ENCODE results near the gene KAZN. TPM values are rescaled to one million over a fixed set of nuclear protein-coding genes. Genes with fewer than 3 reads are reported as not detected.

Gene KAZN
- polyA plus RNA-seq, 2 donors: 29.3 to 32.0 TPM

DNA sequence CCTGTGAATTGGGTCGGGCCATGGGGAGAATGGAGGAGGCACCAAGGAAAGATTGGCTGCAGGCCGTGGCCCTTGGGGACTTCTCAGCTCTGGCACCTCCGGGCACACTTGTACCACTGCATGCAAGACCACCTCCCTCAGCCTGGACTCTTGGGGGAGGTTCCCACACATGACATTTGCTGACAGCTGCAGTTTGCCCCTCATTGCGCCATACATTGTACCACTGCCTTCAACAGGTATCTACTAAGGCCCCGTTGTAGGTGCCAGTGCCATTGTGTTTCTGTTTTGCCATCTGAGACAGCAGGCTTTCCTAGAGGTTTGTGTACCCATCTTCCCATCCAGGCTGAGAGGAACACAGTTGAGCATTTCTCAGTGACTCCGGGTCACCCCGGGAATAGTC, 395.7 kb downstream of the KAZN start:
- WGBS, 2 donors: 88 to 91% methylated on average over 7 of the region's 7 CpGs

DNA sequence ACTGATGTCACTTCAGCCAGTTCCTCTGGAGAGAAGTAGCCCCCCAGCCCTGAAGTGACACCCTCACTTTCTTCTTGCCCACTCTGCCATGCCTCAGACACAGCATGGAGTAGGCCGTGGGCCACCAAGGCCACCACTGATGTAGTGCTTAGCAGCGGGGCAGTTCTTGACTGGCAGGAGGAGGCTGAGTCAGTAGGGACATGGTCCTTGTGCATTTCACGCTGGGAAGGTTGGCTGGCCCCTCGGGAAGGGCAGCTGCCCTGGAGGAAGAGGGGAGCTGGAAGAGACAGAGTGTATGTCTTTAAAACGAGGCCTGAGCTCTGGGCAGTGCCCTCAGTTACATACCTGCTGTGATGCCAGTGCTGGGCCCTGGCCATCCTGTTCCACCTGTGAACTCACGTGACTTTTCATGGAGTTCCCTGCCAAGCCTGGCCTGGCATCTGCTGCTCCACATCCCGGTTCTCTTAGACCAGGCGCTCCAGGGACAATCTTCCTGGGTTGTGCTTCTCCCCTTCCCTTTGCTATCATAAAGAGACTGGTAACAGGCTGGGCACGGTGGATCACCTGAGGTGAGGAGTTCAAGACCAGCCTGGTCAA, 396.5 kb downstream of the KAZN start:
- H3K27ac ChIP-seq (ENCODE audit: low read depth in 2 of 2, low read length in 1 of 2): peak overlapping the region in 1 of 2 donors; percentile 40
- WGBS, 2 donors: 68 to 69% methylated on average over 9 of the region's 9 CpGs

More for the DNA sequence above, 395.7 kb downstream of the KAZN start:
- H3K36me3 ChIP-seq (ENCODE audit: control insufficient read depth in 2 of 2, insufficient read depth in 2 of 2, low read length in 1 of 2): peaks cover 0 to 6% of the 10 kb centered on the region in 2 donors
- H3K4me3 ChIP-seq (ENCODE audit: low read depth in 1 of 2, low read length in 2 of 2): no peak overlapping the region
- no peaks in the 10 kb centered on the region for H3K9me3 ChIP-seq (ENCODE audit: control insufficient read depth in 2 of 2, insufficient read depth in 1 of 2, low read depth in 1 of 2, low read length in 1 of 2)
- no peaks in the 10 kb centered on the region for H3K27me3 ChIP-seq (ENCODE audit: control insufficient read depth in 1 of 2, insufficient read depth in 2 of 2, low read length in 2 of 2)
- H3K4me1 ChIP-seq (ENCODE audit: control insufficient read depth in 2 of 2, insufficient read depth in 2 of 2, low read length in 1 of 2): peaks cover 3 to 4% of the 10 kb centered on the region in 2 donors
- no peak overlapping the region for H3K27ac ChIP-seq (ENCODE audit: low read depth in 2 of 2, low read length in 1 of 2)

DNA sequence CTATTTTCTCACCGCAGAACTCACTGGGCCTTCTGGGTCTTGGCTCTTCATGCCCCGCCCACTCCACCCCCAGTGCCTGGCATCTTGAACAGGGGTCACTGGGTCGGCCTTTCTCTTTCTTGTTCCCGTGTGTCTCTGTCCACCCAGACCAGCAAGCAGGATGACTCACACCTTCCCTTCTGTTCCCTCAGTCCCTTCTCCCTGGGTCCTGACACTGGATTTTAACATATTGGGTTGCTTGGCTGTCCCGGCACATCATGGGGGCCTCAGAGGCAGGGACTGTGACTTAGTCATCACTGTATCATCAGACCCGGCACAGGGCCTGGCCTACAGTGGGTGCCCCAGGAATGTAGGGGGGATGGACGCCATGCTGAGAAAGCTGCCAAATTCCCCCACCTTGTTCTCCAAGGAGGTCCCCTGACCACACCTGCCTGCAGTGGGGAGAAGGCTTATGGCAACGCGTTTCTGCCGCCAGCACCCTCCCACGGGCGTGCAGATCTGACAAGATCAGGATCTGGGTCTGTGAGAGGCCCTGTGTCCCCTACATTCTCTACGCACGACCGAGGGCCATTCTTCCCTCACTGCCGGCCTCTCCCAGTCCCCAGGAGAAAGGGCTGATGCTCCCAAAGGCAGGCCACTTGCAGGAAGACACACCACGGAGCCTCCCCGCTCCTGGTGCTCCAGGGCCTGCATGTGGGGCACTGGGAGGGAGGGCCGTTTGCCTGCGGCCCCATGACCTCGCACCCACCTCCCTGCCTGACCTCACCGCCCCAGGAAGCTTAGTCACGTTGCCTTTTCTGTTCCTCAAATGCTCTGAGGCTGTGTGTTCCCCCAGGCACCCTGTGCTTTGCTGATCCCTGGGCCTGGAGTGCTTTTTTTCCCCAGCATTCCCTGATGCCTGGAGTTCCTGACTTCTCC, 397.9 kb downstream of the KAZN start:
- WGBS, 2 donors: 73 to 75% methylated on average over 23 of the region's 23 CpGs
- Histone ChIP-seq H3K36me3 (ENCODE audit: control insufficient read depth in 2 of 2, insufficient read depth in 2 of 2, low read length in 1 of 2) (peaks cover 0 to 4% of the 10 kb centered on the region in 2 donors), H3K27me3 (ENCODE audit: control insufficient read depth in 1 of 2, insufficient read depth in 2 of 2, low read length in 2 of 2) (no peaks in the 10 kb centered on the region), H3K9me3 (ENCODE audit: control insufficient read depth in 2 of 2, insufficient read depth in 1 of 2, low read depth in 1 of 2, low read length in 1 of 2) (no peaks in the 10 kb centered on the region), H3K4me3 (ENCODE audit: low read depth in 1 of 2, low read length in 2 of 2) (no peak overlapping the region), H3K4me1 (ENCODE audit: control insufficient read depth in 2 of 2, insufficient read depth in 2 of 2, low read length in 1 of 2) (peaks cover 3 to 4% of the 10 kb centered on the region in 2 donors), H3K27ac (ENCODE audit: low read depth in 2 of 2, low read length in 1 of 2) (peak overlapping the region in 1 of 2 donors; percentile 34)

More for the DNA sequence above, 396.5 kb downstream of the KAZN start:
- peaks cover 3 to 4% of the 10 kb centered on the region in 2 donors for H3K4me1 ChIP-seq (ENCODE audit: control insufficient read depth in 2 of 2, insufficient read depth in 2 of 2, low read length in 1 of 2)
- no peaks in the 10 kb centered on the region for H3K9me3 ChIP-seq (ENCODE audit: control insufficient read depth in 2 of 2, insufficient read depth in 1 of 2, low read depth in 1 of 2, low read length in 1 of 2)
- H3K36me3 ChIP-seq (ENCODE audit: control insufficient read depth in 2 of 2, insufficient read depth in 2 of 2, low read length in 1 of 2): peaks cover 0 to 4% of the 10 kb centered on the region in 2 donors
- H3K4me3 ChIP-seq (ENCODE audit: low read depth in 1 of 2, low read length in 2 of 2): no peak overlapping the region
- H3K27me3 ChIP-seq (ENCODE audit: control insufficient read depth in 1 of 2, insufficient read depth in 2 of 2, low read length in 2 of 2): no peaks in the 10 kb centered on the region

DNA sequence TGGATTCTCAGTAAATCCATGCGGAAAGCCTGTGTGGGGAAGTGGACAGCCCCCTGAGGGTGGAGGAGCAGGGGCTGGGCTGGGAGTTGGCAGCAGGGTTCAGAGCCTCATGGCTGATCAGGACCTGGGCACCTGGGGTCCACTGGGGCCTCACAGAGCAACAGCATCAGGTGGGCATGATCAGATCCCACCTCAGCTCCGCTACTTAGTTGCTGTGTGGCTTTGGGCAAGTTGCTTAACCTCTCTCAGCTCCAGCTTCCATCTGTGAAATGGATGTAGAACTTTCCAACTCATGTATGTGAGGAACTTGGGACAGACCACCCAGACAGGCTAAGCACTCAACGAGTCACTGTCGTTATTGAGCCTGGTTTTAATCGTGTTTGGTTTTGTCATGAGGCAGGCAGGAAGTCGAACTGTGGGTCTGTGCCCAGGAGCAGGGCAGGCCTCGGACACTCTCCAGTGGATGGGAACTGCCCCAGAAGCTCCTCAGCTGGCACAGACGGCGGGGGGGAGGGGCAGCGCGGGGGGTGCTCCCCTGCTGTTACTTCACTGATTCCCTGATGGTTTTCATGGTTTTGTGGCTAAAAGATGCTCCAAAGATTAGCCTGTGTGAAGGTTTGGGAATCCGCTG, 399.3 kb downstream of the KAZN start:
- Histone ChIP-seq H3K4me3 (ENCODE audit: low read depth in 1 of 2, low read length in 2 of 2) (no peak overlapping the region), H3K36me3 (ENCODE audit: control insufficient read depth in 2 of 2, insufficient read depth in 2 of 2, low read length in 1 of 2) (peaks cover 0 to 4% of the 10 kb centered on the region in 2 donors), H3K9me3 (ENCODE audit: control insufficient read depth in 2 of 2, insufficient read depth in 1 of 2, low read depth in 1 of 2, low read length in 1 of 2) (no peaks in the 10 kb centered on the region), H3K27ac (ENCODE audit: low read depth in 2 of 2, low read length in 1 of 2) (peak overlapping the region in 1 of 2 donors; percentile 36), H3K4me1 (ENCODE audit: control insufficient read depth in 2 of 2, insufficient read depth in 2 of 2, low read length in 1 of 2) (peaks cover 3 to 4% of the 10 kb centered on the region in 2 donors), H3K27me3 (ENCODE audit: control insufficient read depth in 1 of 2, insufficient read depth in 2 of 2, low read length in 2 of 2) (no peaks in the 10 kb centered on the region)
- 74 to 83% methylated on average over 12 of the region's 12 CpGs for WGBS, 2 donors

DNA sequence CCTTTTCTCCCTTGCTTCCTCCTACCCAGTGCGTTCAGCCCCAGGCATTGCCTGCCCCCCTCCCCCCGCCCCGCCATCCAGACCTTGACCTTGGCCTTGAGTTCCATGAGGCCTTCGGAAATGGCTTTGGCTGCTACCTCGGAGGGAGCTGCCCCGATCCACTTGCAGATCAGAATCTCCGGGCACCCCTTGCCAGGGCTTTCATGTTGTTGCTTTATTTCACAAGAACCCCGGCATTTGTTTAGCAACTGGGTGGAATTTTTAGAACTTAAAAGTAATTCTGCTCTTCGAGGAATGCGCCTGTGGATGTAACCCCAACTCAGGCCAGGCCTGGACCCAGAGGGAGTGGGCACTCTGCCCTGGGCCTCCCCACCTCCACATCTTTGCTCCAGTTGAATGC, 401.0 kb downstream of the KAZN start:
- Histone ChIP-seq H3K4me1 (ENCODE audit: control insufficient read depth in 2 of 2, insufficient read depth in 2 of 2, low read length in 1 of 2) (peaks cover 3 to 4% of the 10 kb centered on the region in 2 donors), H3K27ac (ENCODE audit: low read depth in 2 of 2, low read length in 1 of 2) (no peak overlapping the region), H3K9me3 (ENCODE audit: control insufficient read depth in 2 of 2, insufficient read depth in 1 of 2, low read depth in 1 of 2, low read length in 1 of 2) (no peaks in the 10 kb centered on the region), H3K27me3 (ENCODE audit: control insufficient read depth in 1 of 2, insufficient read depth in 2 of 2, low read length in 2 of 2) (no peaks in the 10 kb centered on the region), H3K36me3 (ENCODE audit: control insufficient read depth in 2 of 2, insufficient read depth in 2 of 2, low read length in 1 of 2) (peaks cover 0 to 4% of the 10 kb centered on the region in 2 donors), H3K4me3 (ENCODE audit: low read depth in 1 of 2, low read length in 2 of 2) (no peak overlapping the region)
- WGBS, 2 donors: 81 to 87% methylated on average over 10 of the region's 10 CpGs

DNA sequence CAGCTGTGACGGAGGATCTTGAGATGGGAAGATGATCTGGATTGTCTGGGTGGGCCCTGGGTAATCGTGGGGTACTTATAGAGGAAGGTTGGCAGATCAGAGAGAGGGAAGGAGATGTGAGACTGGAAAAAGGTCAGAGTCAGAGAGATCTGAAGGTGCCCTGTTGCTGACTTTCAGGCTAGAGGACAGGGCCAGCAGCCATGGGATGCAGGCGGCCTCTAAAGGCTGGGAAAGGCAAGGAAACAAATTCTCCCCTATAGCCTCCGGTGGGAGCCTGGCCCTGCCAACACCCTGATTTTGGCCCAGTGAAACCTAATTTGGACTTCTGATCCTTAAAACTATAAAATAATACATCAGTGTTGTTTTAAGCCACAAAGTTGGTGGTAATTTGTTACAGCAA, 401.5 kb downstream of the KAZN start:
- peak overlapping the region in 1 of 2 donors; percentile 34 for H3K27ac ChIP-seq (ENCODE audit: low read depth in 2 of 2, low read length in 1 of 2)
- no peaks in the 10 kb centered on the region for H3K9me3 ChIP-seq (ENCODE audit: control insufficient read depth in 2 of 2, insufficient read depth in 1 of 2, low read depth in 1 of 2, low read length in 1 of 2)
- peaks cover 0 to 1% of the 10 kb centered on the region in 2 donors for H3K36me3 ChIP-seq (ENCODE audit: control insufficient read depth in 2 of 2, insufficient read depth in 2 of 2, low read length in 1 of 2)
- 81 to 93% methylated on average over 4 of the region's 4 CpGs for WGBS, 2 donors
- no peaks in the 10 kb centered on the region for H3K27me3 ChIP-seq (ENCODE audit: control insufficient read depth in 1 of 2, insufficient read depth in 2 of 2, low read length in 2 of 2)
- no peak overlapping the region for H3K4me3 ChIP-seq (ENCODE audit: low read depth in 1 of 2, low read length in 2 of 2)
- H3K4me1 ChIP-seq (ENCODE audit: control insufficient read depth in 2 of 2, insufficient read depth in 2 of 2, low read length in 1 of 2): peaks cover under 1 to 3% of the 10 kb centered on the region in 2 donors

DNA sequence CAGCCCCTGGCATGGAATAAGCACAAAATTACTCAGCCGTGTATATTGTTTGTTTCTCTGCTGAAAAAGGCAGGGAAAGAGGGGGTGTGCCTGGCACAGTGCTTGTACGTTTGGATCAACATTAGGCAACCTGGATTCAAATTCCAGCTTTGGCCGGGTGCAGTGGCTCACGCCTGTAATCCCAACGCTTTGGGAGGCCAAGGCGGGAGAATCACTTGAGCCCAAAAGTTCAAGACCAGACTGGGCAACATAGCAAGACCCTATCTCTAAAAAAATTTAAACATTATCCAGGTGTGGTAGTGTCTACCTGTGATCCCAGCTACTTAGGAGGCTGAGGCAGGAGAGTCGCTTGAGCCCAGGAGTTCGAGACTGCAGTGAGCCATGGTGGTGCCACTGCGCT, 402.2 kb downstream of the KAZN start:
- no peak overlapping the region for H3K4me3 ChIP-seq (ENCODE audit: low read depth in 1 of 2, low read length in 2 of 2)
- 84 to 87% methylated on average over 9 of the region's 9 CpGs for WGBS, 2 donors
- peaks cover 0 to 1% of the 10 kb centered on the region in 2 donors for H3K36me3 ChIP-seq (ENCODE audit: control insufficient read depth in 2 of 2, insufficient read depth in 2 of 2, low read length in 1 of 2)
- peak overlapping the region in 1 of 2 donors; percentile 34 for H3K27ac ChIP-seq (ENCODE audit: low read depth in 2 of 2, low read length in 1 of 2)
- no peaks in the 10 kb centered on the region for H3K9me3 ChIP-seq (ENCODE audit: control insufficient read depth in 2 of 2, insufficient read depth in 1 of 2, low read depth in 1 of 2, low read length in 1 of 2)
- no peaks in the 10 kb centered on the region for H3K27me3 ChIP-seq (ENCODE audit: control insufficient read depth in 1 of 2, insufficient read depth in 2 of 2, low read length in 2 of 2)
- H3K4me1 ChIP-seq (ENCODE audit: control insufficient read depth in 2 of 2, insufficient read depth in 2 of 2, low read length in 1 of 2): peaks cover under 1 to 3% of the 10 kb centered on the region in 2 donors

DNA sequence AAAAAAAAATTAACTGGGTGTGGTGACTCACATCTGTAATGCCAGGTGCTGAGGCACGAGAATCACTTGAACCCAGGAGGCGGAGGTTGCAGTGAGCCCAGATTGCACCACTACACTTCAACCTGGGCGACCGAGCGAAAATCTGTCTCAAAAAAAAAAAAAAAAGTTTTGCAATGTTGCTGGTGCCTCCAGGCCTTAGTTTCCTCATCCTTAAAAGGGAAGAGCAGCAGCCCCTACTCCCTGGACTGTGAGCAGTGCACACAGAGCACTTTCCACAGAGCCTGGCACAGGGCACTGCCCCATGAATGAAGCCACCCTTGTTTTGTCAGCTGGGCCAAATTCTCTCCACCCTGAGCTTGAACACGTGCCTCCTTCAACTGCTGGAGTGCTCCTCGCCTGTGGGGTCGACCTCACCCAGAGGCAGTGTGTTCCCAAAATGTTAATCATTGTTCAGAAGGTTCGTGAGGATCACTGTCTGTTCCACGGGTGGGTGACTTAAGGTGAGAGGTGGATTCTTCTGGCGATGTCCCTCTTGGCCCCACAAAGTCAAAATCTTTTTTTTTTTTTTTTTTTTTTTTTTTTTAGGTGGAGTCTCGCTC, 402.9 kb downstream of the KAZN start:
- H3K9me3 ChIP-seq (ENCODE audit: control insufficient read depth in 2 of 2, insufficient read depth in 1 of 2, low read depth in 1 of 2, low read length in 1 of 2): no peaks in the 10 kb centered on the region
- H3K36me3 ChIP-seq (ENCODE audit: control insufficient read depth in 2 of 2, insufficient read depth in 2 of 2, low read length in 1 of 2): peaks cover 0 to 1% of the 10 kb centered on the region in 2 donors
- WGBS, 2 donors: 80 to 83% methylated on average over 11 to 12 of the region's 12 CpGs
- H3K27ac ChIP-seq (ENCODE audit: low read depth in 2 of 2, low read length in 1 of 2): peak overlapping the region in 1 of 2 donors; percentile 79
- H3K4me1 ChIP-seq (ENCODE audit: control insufficient read depth in 2 of 2, insufficient read depth in 2 of 2, low read length in 1 of 2): peaks cover 1 to 3% of the 10 kb centered on the region in 2 donors
- H3K4me3 ChIP-seq (ENCODE audit: low read depth in 1 of 2, low read length in 2 of 2): no peak overlapping the region
- H3K27me3 ChIP-seq (ENCODE audit: control insufficient read depth in 1 of 2, insufficient read depth in 2 of 2, low read length in 2 of 2): no peaks in the 10 kb centered on the region

DNA sequence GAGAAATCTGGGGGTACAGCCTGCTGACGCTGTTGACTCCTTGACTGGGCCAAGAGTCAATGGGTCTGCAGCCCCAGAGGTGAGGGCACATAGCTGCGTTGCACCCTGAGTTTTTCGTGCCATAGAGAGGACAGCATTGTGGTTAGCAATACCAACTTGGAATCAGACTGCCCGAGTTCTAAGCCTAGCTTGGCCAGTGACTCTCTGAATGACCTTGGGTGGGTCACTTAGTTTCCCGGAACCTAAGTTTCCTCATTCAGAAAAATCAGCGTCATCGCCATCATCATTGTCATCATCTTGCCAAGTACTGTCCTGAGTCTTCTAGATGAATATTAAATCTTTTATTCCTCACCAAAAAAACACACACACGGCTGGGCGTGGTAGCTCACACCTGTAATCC, 403.8 kb downstream of the KAZN start:
- Histone ChIP-seq H3K9me3 (ENCODE audit: control insufficient read depth in 2 of 2, insufficient read depth in 1 of 2, low read depth in 1 of 2, low read length in 1 of 2) (no peaks in the 10 kb centered on the region), H3K4me1 (ENCODE audit: control insufficient read depth in 2 of 2, insufficient read depth in 2 of 2, low read length in 1 of 2) (peaks cover 0 to 1% of the 10 kb centered on the region in 2 donors), H3K27ac (ENCODE audit: low read depth in 2 of 2, low read length in 1 of 2) (peak overlapping the region in 1 of 2 donors; percentile 79), H3K36me3 (ENCODE audit: control insufficient read depth in 2 of 2, insufficient read depth in 2 of 2, low read length in 1 of 2) (peaks cover 0 to 4% of the 10 kb centered on the region in 2 donors), H3K4me3 (ENCODE audit: low read depth in 1 of 2, low read length in 2 of 2) (no peak overlapping the region), H3K27me3 (ENCODE audit: control insufficient read depth in 1 of 2, insufficient read depth in 2 of 2, low read length in 2 of 2) (no peaks in the 10 kb centered on the region)
- 87 to 88% methylated on average over 9 of the region's 9 CpGs for WGBS, 2 donors
